BE2C (cell line): ENCODE results near the gene ABR.
"Not testable (repeated sequence)": the region's sequence is repeated elsewhere in the genome, so short reads cannot be mapped to it uniquely, and the experiment has no call there.

Experiments used
- DNase-seq: peaks from one replicate; pipeline ENCODE4 v3.0.0-alpha.2; 2020
- H3K27me3 ChIP-seq: fragments of 250-450 bp; sonication (Bioruptor Pico); 2 replicates; pipeline ENCODE4 v1.5.1; 2020; ENCODE audit warnings: mild to moderate bottlenecking
- H3K36me3 ChIP-seq: fragments of 250-450 bp; sonication (Bioruptor Pico); 2 replicates; pipeline ENCODE4 v1.5.1; 2020; ENCODE audit warnings: mild to moderate bottlenecking
- H3K4me1 ChIP-seq: fragments of 250-450 bp; sonication (Bioruptor Pico); 2 replicates; pipeline ENCODE4 v1.5.1; 2020
- H3K4me3 ChIP-seq: 2 replicates; pipeline ENCODE4 v1.5.1; 2011; ENCODE audit warnings: low read depth, low read length
- H3K9me3 ChIP-seq: fragments of 250-450 bp; sonication (Bioruptor Pico); 2 replicates; pipeline ENCODE4 v1.5.1; 2020
- TF ChIP-seq, protein P1 (sequence below): IDR thresholded peaks from 2 replicates; pipeline ENCODE4 v1.5.1; 2012; ENCODE audit warnings: mild to moderate bottlenecking, low read depth, low read length

ABR gene

GRCh38 chr17:1142561-1142971 is 37.2 kb downstream of the ABR start:
- Histone ChIP-seq H3K36me3 (no peaks in the 10 kb centered on the region), H3K4me1 (no peaks in the 10 kb centered on the region), H3K4me3 (no peak overlapping the region), H3K9me3 (no peaks in the 10 kb centered on the region), H3K27me3 (no peaks in the 10 kb centered on the region)
- DNase-seq, result no peak
- TF ChIP-seq, protein P1, sequence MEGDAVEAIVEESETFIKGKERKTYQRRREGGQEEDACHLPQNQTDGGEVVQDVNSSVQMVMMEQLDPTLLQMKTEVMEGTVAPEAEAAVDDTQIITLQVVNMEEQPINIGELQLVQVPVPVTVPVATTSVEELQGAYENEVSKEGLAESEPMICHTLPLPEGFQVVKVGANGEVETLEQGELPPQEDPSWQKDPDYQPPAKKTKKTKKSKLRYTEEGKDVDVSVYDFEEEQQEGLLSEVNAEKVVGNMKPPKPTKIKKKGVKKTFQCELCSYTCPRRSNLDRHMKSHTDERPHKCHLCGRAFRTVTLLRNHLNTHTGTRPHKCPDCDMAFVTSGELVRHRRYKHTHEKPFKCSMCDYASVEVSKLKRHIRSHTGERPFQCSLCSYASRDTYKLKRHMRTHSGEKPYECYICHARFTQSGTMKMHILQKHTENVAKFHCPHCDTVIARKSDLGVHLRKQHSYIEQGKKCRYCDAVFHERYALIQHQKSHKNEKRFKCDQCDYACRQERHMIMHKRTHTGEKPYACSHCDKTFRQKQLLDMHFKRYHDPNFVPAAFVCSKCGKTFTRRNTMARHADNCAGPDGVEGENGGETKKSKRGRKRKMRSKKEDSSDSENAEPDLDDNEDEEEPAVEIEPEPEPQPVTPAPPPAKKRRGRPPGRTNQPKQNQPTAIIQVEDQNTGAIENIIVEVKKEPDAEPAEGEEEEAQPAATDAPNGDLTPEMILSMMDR, result no peak

DNA sequence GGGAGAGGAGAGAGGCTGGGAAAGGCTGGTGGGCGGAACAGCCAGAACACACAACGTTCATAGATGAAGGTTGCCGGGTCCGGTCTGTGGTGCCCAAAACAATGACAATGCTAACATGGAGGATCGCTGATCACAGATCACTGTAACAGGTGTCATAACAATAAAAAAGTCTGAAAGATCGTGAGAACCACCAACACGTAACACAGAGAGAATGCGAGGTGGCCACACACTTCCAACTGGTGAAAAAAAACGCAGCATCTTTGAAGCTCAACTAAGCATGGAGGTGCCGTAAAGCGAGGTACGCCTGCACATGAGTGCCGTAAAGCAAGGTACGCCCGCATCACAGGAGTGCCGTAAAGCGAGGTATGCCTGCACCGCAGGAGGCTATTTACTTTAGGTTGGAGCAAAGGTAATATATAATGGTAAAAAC is 42.3 kb downstream of the ABR start:
- no peak overlapping the region for H3K4me3 ChIP-seq
- no peaks in the 10 kb centered on the region for H3K36me3 ChIP-seq
- H3K9me3 ChIP-seq, result no peaks in the 10 kb centered on the region
- H3K4me1 ChIP-seq, result no peaks in the 10 kb centered on the region
- no peaks in the 10 kb centered on the region for H3K27me3 ChIP-seq
- TF ChIP-seq, protein P1, result no peak
- DNase-seq, result no peak

DNA sequence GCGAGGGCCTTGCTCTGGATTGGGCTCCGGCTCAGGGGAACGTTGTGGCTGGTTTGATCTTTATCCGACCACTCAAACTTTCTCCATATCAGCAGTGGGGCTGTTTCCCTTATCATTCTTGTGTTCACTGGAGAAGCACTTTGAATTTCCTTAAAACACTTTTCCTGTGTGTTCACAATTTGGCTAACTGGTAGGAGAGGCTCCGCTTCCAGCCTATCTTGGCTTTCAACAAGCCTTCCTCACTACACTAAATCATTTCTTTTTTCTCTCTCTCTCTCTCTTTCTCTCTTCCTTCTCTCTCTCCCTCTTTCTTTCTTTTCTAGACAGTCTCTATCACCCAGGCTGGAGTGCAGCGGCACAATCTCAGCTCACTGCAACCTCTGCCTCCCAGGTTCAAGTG is 43.0 kb downstream of the ABR start:
- H3K9me3 ChIP-seq, result no peaks in the 10 kb centered on the region
- no peaks in the 10 kb centered on the region for H3K27me3 ChIP-seq
- no peaks in the 10 kb centered on the region for H3K4me1 ChIP-seq
- no peaks in the 10 kb centered on the region for H3K36me3 ChIP-seq
- TF ChIP-seq, protein P1, result no peak
- no peak for DNase-seq
- no peak overlapping the region for H3K4me3 ChIP-seq

- H3K36me3 ChIP-seq, result no peaks in the 10 kb centered on the region
- TF ChIP-seq, protein P1, result no peak
- H3K4me3 ChIP-seq, result no peak overlapping the region
- H3K9me3 ChIP-seq, result no peaks in the 10 kb centered on the region
- no peak for DNase-seq
- no peaks in the 10 kb centered on the region for H3K27me3 ChIP-seq
- H3K4me1 ChIP-seq, result no peaks in the 10 kb centered on the region
These were observed 45.0 kb downstream of the ABR start for GRCh38 chr17:1134634-1135324.

DNA sequence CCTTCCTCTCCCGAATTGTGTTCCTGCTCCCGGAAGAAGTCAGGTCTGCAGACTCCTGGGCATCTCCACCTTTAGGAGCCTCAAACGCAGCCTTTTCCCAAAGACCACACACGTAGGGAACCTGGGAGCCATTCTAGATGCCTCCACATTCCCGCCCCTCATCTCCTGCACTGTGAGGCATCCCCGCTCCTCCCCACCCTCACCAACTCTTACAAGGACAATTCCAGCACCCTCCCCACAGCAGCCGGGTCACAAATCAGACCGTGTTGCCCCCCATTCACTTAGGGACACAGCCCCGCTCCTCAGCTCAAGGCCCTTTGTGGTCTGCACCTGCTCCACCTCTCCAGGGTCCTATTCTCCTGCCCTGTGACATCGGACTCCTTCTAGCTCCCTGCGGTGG is 49.6 kb downstream of the ABR start:
- Histone ChIP-seq H3K4me3 (no peak overlapping the region), H3K9me3 (no peaks in the 10 kb centered on the region), H3K36me3 (no peaks in the 10 kb centered on the region), H3K27me3 (no peaks in the 10 kb centered on the region), H3K4me1 (no peaks in the 10 kb centered on the region)
- DNase-seq, result no peak
- TF ChIP-seq, protein P1, result no peak

DNA sequence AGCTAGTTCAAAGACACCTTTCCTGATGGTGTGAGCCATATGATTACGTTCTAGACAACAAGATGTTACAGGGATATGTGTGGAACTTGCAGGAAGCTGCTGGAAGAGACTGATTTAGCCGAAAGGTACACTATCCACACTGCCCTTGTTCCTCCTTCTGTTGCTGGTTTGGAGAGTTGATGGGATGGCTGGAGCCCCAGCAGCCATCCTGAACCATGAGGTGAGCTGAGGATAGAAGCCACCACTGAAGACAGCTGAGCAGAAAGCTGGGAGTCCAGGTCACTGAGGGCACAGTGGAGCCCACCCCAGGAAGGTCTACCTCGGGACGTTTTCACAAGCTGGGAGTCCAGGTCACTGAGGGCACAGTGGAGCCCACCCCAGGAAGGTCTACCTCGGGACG is 51.3 kb downstream of the ABR start:
- H3K27me3 ChIP-seq, H3K36me3 ChIP-seq, DNase-seq, H3K4me3 ChIP-seq, H3K9me3 ChIP-seq, H3K4me1 ChIP-seq: not testable (repeated sequence)
